Measurements from ENCODE around the gene MTMR3. TPM values are rescaled to one million over a fixed set of nuclear protein-coding genes. Genes with fewer than 3 reads are reported as not detected.

The MTMR3 gene
- polyA plus RNA-seq, 4 donors, result 30.3 to 55.3 (median 38.5) TPM

- DNase-seq (ENCODE audit: low read depth in 4 of 4, low spot score in 2 of 4), result no peak
These were observed 137.5 kb downstream of the MTMR3 start for GRCh38 chr22:30020511-30020910.

- no peak for DNase-seq (ENCODE audit: low read depth in 4 of 4, low spot score in 2 of 4)
These were observed 138.4 kb downstream of the MTMR3 start for GRCh38 chr22:30021338-30021737.

GRCh38 chr22:30021881-30022619 lies 139.1 kb downstream of the MTMR3 start:
- no peak for DNase-seq (ENCODE audit: low read depth in 4 of 4, low spot score in 2 of 4)

- DNase-seq (ENCODE audit: low read depth in 4 of 4, low spot score in 2 of 4), result no peak
These were observed 140.2 kb downstream of the MTMR3 start for GRCh38 chr22:30023099-30023660.

GRCh38 chr22:30024231-30024630 lies 141.3 kb downstream of the MTMR3 start:
- no peak for DNase-seq (ENCODE audit: low read depth in 4 of 4, low spot score in 2 of 4)

- DNase-seq (ENCODE audit: low read depth in 4 of 4, low spot score in 2 of 4), result no peak
These were observed 142.2 kb downstream of the MTMR3 start for GRCh38 chr22:30025221-30025620.

GRCh38 chr22:30026756-30027155 lies 143.8 kb downstream of the MTMR3 start:
- DNase-seq (ENCODE audit: low read depth in 4 of 4, low spot score in 2 of 4), result no peak

GRCh38 chr22:30027169-30027568 lies 144.2 kb downstream of the MTMR3 start:
- DNase-seq (ENCODE audit: low read depth in 4 of 4, low spot score in 2 of 4), result no peak

- DNase-seq (ENCODE audit: low read depth in 4 of 4, low spot score in 2 of 4), result no peak
These were observed 144.8 kb downstream of the MTMR3 start for GRCh38 chr22:30027791-30028190.

GRCh38 chr22:30028731-30029130 lies 145.8 kb downstream of the MTMR3 start:
- DNase-seq (ENCODE audit: low read depth in 4 of 4, low spot score in 2 of 4), result no peak

GRCh38 chr22:30029512-30029911 lies 146.5 kb downstream of the MTMR3 start:
- no peak for DNase-seq (ENCODE audit: low read depth in 4 of 4, low spot score in 2 of 4)

GRCh38 chr22:30030329-30030728 lies 147.4 kb downstream of the MTMR3 start:
- DNase-seq (ENCODE audit: low read depth in 4 of 4, low spot score in 2 of 4), result no peak

- DNase-seq (ENCODE audit: low read depth in 4 of 4, low spot score in 2 of 4), result no peak
These were observed 148.4 kb downstream of the MTMR3 start for GRCh38 chr22:30031328-30031727.

GRCh38 chr22:30031764-30032455 lies 148.9 kb downstream of the MTMR3 start:
- no peak for DNase-seq (ENCODE audit: low read depth in 4 of 4, low spot score in 2 of 4)

GRCh38 chr22:30033137-30033536 lies 150.2 kb downstream of the MTMR3 start:
- DNase-seq (ENCODE audit: low read depth in 4 of 4, low spot score in 2 of 4), result no peak

GRCh38 chr22:30033901-30034300 lies 150.9 kb downstream of the MTMR3 start:
- DNase-seq (ENCODE audit: low read depth in 4 of 4, low spot score in 2 of 4), result no peak

GRCh38 chr22:30036656-30037055 lies 153.7 kb downstream of the MTMR3 start:
- no peak for DNase-seq (ENCODE audit: low read depth in 4 of 4, low spot score in 2 of 4)

GRCh38 chr22:30038219-30038618 lies 155.2 kb downstream of the MTMR3 start:
- DNase-seq (ENCODE audit: low read depth in 4 of 4, low spot score in 2 of 4), result no peak

GRCh38 chr22:30040499-30041260 lies 157.7 kb downstream of the MTMR3 start:
- no peak for DNase-seq (ENCODE audit: low read depth in 4 of 4, low spot score in 2 of 4)

GRCh38 chr22:30041475-30041874 lies 158.5 kb downstream of the MTMR3 start:
- DNase-seq (ENCODE audit: low read depth in 4 of 4, low spot score in 2 of 4), result no peak

- no peak for DNase-seq (ENCODE audit: low read depth in 4 of 4, low spot score in 2 of 4)
These were observed 158.9 kb downstream of the MTMR3 start for GRCh38 chr22:30041881-30042280.
